Sigmoid colon (tissue), 7 donors: Measurements from ENCODE around the gene ADCY2. TPM values are rescaled to one million over a fixed set of nuclear protein-coding genes. Genes with fewer than 3 reads are reported as not detected.

Experiments used
- DNase-seq: peaks from one replicate; pipeline ENCODE4 v3.0.0-alpha.2; 2019
- H3K27ac ChIP-seq, 4 donors: fragments of 200-600 bp; sonication (generic); one replicate each; pipeline ENCODE4 v1.5.1; 2016 to 2019; ENCODE audit warnings: mild to moderate bottlenecking in 1 of 4
- H3K27me3 ChIP-seq, 3 donors: fragments of 200-600 bp; sonication (generic); one replicate each; pipeline ENCODE4 v1.5.1; 2019; ENCODE audit warnings: mild to moderate bottlenecking in 1 of 3
- H3K36me3 ChIP-seq, 4 donors: fragments of 200-600 bp; sonication (generic); one replicate each; pipeline ENCODE4 v1.5.1; 2016 to 2019
- H3K4me1 ChIP-seq, 4 donors: fragments of 200-600 bp; sonication (generic); one replicate each; pipeline ENCODE4 v1.5.1; 2017 to 2019
- H3K4me3 ChIP-seq, 4 donors: fragments of 200-600 bp; sonication (generic); one replicate each; pipeline ENCODE4 v1.5.1; 2017 to 2019; ENCODE audit warnings: mild to moderate bottlenecking in 2 of 4, moderate library complexity in 1 of 4
- H3K9me3 ChIP-seq, 4 donors: fragments of 200-600 bp in 3 of 4; sonication (generic) in 3 of 4; one replicate each; pipeline versions ENCODE4 v1.5.1 to v1.6.1; 2013 to 2019
- EP300 ChIP-seq, 4 donors: sonication (generic); formaldehyde crosslinking; IDR thresholded peaks; one replicate each; pipeline ENCODE4 v1.6.1; 2017; ENCODE audit warnings: antibody characterized with exemption in 4 of 4
- POLR2A ChIP-seq, 2 donors: fragments of 450-650 bp; IDR thresholded peaks; one replicate each; pipeline ENCODE4 v1.6.1; 2016; ENCODE audit warnings: antibody characterized with exemption in 2 of 2, mild to moderate bottlenecking in 2 of 2, moderate library complexity in 2 of 2
- POLR2AphosphoS5 ChIP-seq, 4 donors: sonication (generic); formaldehyde crosslinking; IDR thresholded peaks; one replicate each; pipeline ENCODE4 v1.6.1; 2017; ENCODE audit warnings: antibody characterized with exemption in 4 of 4
- WGBS, 2 donors: extraction: QIAGEN DNeasy Blood & Tissue Kit; methylation state at CpG; one replicate each; pipeline ENCODE4 v1.1.7; 2013; 5-methylcytosine and 5-hydroxymethylcytosine counted together
- intact Hi-C: fragments of 100-400 bp; cut with DNase I; formaldehyde crosslinking; loops from one replicate; pipeline ENCODE4 v1.15.1; 2023
- polyA plus RNA-seq, 3 donors: library from polyadenylated mRNA; stranded (reverse); fragments of 200-250 nt; gene quantifications; one replicate each; pipeline ENCODE4 v1.2.3, GENCODE V29; 2013
- total RNA-seq, 4 donors: library from RNA; depleted of rRNA; stranded (reverse); fragments of >200 nt; gene quantifications; one replicate each; pipeline ENCODE4 v1.1.0, GENCODE V29; 2016
- TF ChIP-seq, protein P1 (sequence below), 4 experiments: fragments of 450-650 bp in 3 of 4; fragments of 200-600 bp in 1 of 4; IDR thresholded peaks; one replicate each; pipeline ENCODE4 v1.5.1; 2016 to 2019; ENCODE audit warnings: antibody characterized with exemption in 4 of 4, mild to moderate bottlenecking in 3 of 4, moderate library complexity in 2 of 4
- donor health status: healthy with polysubstance abuse.
- donor health status: Bipolar disorder and iron deficiency.
- donor health status: healthy.

Gene ADCY2
- total and polyA plus RNA-seq, 7 donors, result 0.69 to 9.5 (median 4.4) TPM

DNA sequence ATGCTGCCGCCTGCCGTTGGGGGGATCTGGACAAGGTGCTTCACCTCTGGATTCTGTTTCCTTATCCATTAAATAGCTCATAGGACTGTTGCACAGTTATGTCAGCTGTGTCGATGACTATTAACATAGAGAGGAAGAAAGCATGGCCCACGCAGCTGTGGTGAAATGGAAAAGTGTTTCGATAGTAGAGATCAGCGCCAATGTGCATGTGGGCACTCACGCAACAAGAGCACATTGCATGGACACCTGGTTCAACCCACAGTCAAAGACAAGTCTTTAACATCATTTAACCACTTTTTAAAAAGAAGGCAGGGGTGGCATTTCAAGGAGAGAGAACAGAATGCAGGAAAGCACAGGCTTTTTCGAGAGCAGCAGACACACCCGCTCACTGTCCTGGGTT, 107.6 kb downstream of the ADCY2 start:
- intact Hi-C loops, result no loop called here
- H3K9me3 ChIP-seq, result no peaks in the 10 kb centered on the region
- TF ChIP-seq, protein P1, sequence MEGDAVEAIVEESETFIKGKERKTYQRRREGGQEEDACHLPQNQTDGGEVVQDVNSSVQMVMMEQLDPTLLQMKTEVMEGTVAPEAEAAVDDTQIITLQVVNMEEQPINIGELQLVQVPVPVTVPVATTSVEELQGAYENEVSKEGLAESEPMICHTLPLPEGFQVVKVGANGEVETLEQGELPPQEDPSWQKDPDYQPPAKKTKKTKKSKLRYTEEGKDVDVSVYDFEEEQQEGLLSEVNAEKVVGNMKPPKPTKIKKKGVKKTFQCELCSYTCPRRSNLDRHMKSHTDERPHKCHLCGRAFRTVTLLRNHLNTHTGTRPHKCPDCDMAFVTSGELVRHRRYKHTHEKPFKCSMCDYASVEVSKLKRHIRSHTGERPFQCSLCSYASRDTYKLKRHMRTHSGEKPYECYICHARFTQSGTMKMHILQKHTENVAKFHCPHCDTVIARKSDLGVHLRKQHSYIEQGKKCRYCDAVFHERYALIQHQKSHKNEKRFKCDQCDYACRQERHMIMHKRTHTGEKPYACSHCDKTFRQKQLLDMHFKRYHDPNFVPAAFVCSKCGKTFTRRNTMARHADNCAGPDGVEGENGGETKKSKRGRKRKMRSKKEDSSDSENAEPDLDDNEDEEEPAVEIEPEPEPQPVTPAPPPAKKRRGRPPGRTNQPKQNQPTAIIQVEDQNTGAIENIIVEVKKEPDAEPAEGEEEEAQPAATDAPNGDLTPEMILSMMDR (IDR thresholded peaks at IDR 0.05), result no peak
- TF ChIP-seq EP300 (IDR thresholded peaks at IDR 0.05) (no peak), POLR2AphosphoS5 (IDR thresholded peaks at IDR 0.05) (no peak), POLR2A (IDR thresholded peaks at IDR 0.05) (no peak)
- DNase-seq, result no peak
- no peak overlapping the region for H3K27ac ChIP-seq
- H3K4me3 ChIP-seq, result no peak overlapping the region
- no peaks in the 10 kb centered on the region for H3K4me1 ChIP-seq
- WGBS, 2 donors, result 84 to 90% methylated on average over 9 of the region's 9 CpGs
- no peaks in the 10 kb centered on the region for H3K36me3 ChIP-seq
- no peaks in the 10 kb centered on the region for H3K27me3 ChIP-seq

DNA sequence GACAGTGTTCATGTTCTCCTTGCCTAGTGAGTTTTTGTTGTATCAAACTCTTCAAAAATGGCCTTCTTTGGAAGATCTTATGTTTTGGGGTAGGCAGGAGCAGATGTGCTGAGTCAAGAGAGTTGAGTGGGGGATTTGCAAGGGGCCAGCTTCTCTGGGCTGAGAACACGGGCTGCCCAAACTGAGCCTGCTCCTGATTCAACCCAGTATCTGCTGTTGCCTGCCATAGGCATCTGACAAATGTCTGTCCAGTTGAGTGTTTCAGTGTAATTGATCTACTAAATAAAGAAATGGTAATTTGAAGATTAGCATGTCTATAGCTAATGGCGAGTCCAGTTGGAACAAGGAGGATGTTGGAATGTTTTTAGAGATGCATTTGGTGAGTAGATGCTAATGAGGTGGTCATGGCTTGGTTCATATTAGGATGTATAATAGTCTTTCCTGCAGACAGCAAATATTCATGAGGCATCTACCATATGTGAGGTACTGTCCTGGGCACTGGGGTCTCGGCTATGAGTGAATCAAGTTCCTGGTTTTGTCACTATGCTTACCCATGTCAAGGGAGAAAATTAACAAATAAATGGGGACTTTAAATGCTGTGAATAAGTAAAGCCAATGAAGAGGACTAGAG, 119.5 kb downstream of the ADCY2 start:
- Histone ChIP-seq H3K27ac (no peak overlapping the region), H3K36me3 (no peaks in the 10 kb centered on the region), H3K4me1 (no peaks in the 10 kb centered on the region), H3K27me3 (no peaks in the 10 kb centered on the region), H3K4me3 (no peak overlapping the region), H3K9me3 (no peaks in the 10 kb centered on the region)
- intact Hi-C loops, result no loop called here
- no peak for DNase-seq
- TF ChIP-seq POLR2A (IDR thresholded peaks at IDR 0.05), result no peak
- TF ChIP-seq, protein P1 (IDR thresholded peaks at IDR 0.05), result no peak
- TF ChIP-seq POLR2AphosphoS5 (IDR thresholded peaks at IDR 0.05), result no peak
- 83 to 85% methylated on average over 3 of the region's 3 CpGs for WGBS, 2 donors

DNA sequence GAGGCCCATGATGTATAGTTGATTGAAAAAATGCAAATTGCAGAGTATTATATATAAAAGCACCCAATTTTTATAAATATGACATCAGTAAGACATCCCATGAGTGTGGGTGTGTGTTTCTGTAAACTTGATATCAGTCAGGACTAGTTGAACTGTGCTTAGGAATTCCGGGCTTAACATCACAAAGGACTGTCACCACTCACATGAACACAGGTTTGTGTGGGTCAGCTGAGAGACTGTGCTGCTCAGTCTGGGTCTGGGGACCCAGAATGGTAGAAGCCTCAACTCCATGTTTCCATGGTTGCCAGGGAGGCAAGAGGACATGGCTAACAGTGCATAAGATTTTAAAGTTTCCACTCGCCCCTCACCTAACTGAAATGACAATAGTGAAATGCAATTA, 120.3 kb downstream of the ADCY2 start:
- Histone ChIP-seq H3K27me3 (no peaks in the 10 kb centered on the region), H3K9me3 (no peaks in the 10 kb centered on the region), H3K4me3 (no peak overlapping the region), H3K27ac (no peak overlapping the region), H3K4me1 (no peaks in the 10 kb centered on the region), H3K36me3 (no peaks in the 10 kb centered on the region)
- intact Hi-C loops, result no loop called here
- DNase-seq, result no peak
- no peak for TF ChIP-seq POLR2AphosphoS5 (IDR thresholded peaks at IDR 0.05)
- TF ChIP-seq, protein P1 (IDR thresholded peaks at IDR 0.05), result no peak
- no peak for TF ChIP-seq POLR2A (IDR thresholded peaks at IDR 0.05)
- TF ChIP-seq EP300 (IDR thresholded peaks at IDR 0.05), result no peak
- 47 to 78% methylated on average over 2 of the region's 2 CpGs for WGBS, 2 donors

DNA sequence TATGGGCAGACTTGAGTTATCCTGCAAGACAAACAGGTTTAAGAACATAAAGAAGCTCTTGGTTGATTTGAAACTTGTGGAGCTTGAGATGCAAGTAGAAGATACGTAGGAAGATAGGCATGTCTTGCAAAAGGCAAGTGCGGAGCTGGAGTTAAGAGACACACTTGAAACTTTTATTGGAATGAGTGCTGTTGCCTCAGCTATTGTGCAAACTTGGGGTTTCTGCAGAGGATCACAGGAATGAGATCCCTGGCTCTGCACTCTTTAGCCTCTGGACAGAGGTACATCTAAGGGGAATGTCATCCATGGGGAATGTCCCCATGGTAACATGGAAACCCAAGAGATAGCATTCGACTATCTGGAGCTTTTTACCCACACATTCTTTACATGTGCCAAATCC, 121.1 kb downstream of the ADCY2 start:
- Histone ChIP-seq H3K27ac (no peak overlapping the region), H3K27me3 (no peaks in the 10 kb centered on the region), H3K36me3 (no peaks in the 10 kb centered on the region), H3K9me3 (no peaks in the 10 kb centered on the region), H3K4me1 (no peaks in the 10 kb centered on the region), H3K4me3 (no peak overlapping the region)
- no peak for TF ChIP-seq POLR2AphosphoS5 (IDR thresholded peaks at IDR 0.05)
- TF ChIP-seq, protein P1 (IDR thresholded peaks at IDR 0.05), result no peak
- TF ChIP-seq POLR2A (IDR thresholded peaks at IDR 0.05), result no peak
- TF ChIP-seq EP300 (IDR thresholded peaks at IDR 0.05), result no peak
- intact Hi-C loops, result no loop called here
- DNase-seq, result no peak
- 82 to 85% methylated on average over 3 of the region's 3 CpGs for WGBS, 2 donors
